ENCODE measurements around the gene TTLL1. TPM values are rescaled to one million over a fixed set of nuclear protein-coding genes. Genes with fewer than 3 reads are reported as not detected.

Gene TTLL1
- total and polyA plus RNA-seq, 9 of the 15 experiments (the other 6 are each of a cell fraction or from before 2014, with no cell fraction given): 0.06 to 0.85 (median 0.17) TPM

GRCh38 chr22:43039800-43040199 is 49.4 kb downstream of the TTLL1 start:
- Histone ChIP-seq H3K79me2 (ENCODE audit: control insufficient read depth, insufficient read depth, low read length) (no peaks in the 10 kb centered on the region), H3K4me3 (no peak overlapping the region), H3K9ac (ENCODE audit: insufficient read depth in 1 of 2, low read depth in 2 of 2, low read length in 2 of 2) (no peak overlapping the region), H4K20me1 (replicated peaks; ENCODE audit: control insufficient read depth, insufficient read depth, low read length) (no peaks in the 10 kb centered on the region), H2AFZ (ENCODE audit: low read depth, low read length) (no peak overlapping the region), H3K9me3 (replicated peaks; ENCODE audit: control insufficient read depth, insufficient read depth, low read depth, low read length) (no peaks in the 10 kb centered on the region), H3K4me2 (ENCODE audit: insufficient read depth, low read length) (no peak overlapping the region), H3K9me1 (ENCODE audit: control insufficient read depth, insufficient read depth, low read length) (no peaks in the 10 kb centered on the region), H3K27ac (ENCODE audit: extremely low read depth, low read depth, low read length) (no peak overlapping the region), H3K27me3 (ENCODE audit: control insufficient read depth in 2 of 2, insufficient read depth in 2 of 2, low read length in 2 of 2) (no peaks in the 10 kb centered on the region; a peak in 1 of 5 replicates), H3K4me1 (replicated peaks in 1 of 2; ENCODE audit: control insufficient read depth in 2 of 2, insufficient read depth in 2 of 2, low read length in 2 of 2) (peaks cover 0 to 17% of the 10 kb centered on the region in 2 experiments; a peak in 2 of 5 replicates), H3K36me3 (ENCODE audit: control insufficient read depth, insufficient read depth, low read length) (no peaks in the 10 kb centered on the region)
- ATAC-seq (no peak), DNase-seq (ENCODE audit: extremely low read depth in 1 of 4, low spot score in 3 of 4) (no peak), FAIRE-seq (no peak)
- WGBS (ENCODE audit: insufficient coverage, low coverage, missing lambda C conversion rate): 56% methylated on average over 5 of the region's 13 CpGs
- ChIA-PET POLR2A (no interaction called here), CTCF (ENCODE audit: low intra/inter-chr PET ratio) (no interaction called here)
- TF ChIP-seq ATF3 (IDR thresholded peaks at IDR 0.05) (0 out of 2 replicates have a peak, but pooled peaks have one; percentile 18), ATF3 (CRISPR knock-in tag; conservative IDR thresholded peaks at IDR 0.05) (no peak), PYGO2 (tag; IDR thresholded peaks at IDR 0.05) (no peak)
- no TSS peak for BruUV-seq (replicated peaks)
- in situ Hi-C loops (cut with MboI) (no loop called here), intact Hi-C loops (cut with micrococcal nuclease) (loop anchor here (10.0 kb wide), 1 partner anchor 65 kb away; no protein-coding TSS in a partner anchor)

GRCh38 chr22:43038325-43038724 is 50.9 kb downstream of the TTLL1 start:
- intact Hi-C loops (cut with micrococcal nuclease): loop anchor here (10.0 kb wide), 1 partner anchor 64 kb away; no protein-coding TSS in a partner anchor
- no peaks in the 10 kb centered on the region for H3K9me3 ChIP-seq (replicated peaks; ENCODE audit: control insufficient read depth, insufficient read depth, low read depth, low read length)
- no peaks in the 10 kb centered on the region for H3K36me3 ChIP-seq (ENCODE audit: control insufficient read depth, insufficient read depth, low read length)
- ChIA-PET POLR2A (interaction anchor here (0.6 kb wide), 1 partner anchor 161 kb away, joined by 3 read pairs; no protein-coding TSS in a partner anchor), CTCF (ENCODE audit: low intra/inter-chr PET ratio) (interaction anchor here (0.7 kb wide), 1 partner anchor 151 kb away, joined by 3 read pairs; no protein-coding TSS in a partner anchor)
- H4K20me1 ChIP-seq (replicated peaks; ENCODE audit: control insufficient read depth, insufficient read depth, low read length): no peaks in the 10 kb centered on the region
- 19% methylated on average over 13 of the region's 15 CpGs for WGBS (ENCODE audit: insufficient coverage, low coverage, missing lambda C conversion rate)
- H3K4me1 ChIP-seq (replicated peaks in 1 of 2; ENCODE audit: control insufficient read depth in 2 of 2, insufficient read depth in 2 of 2, low read length in 2 of 2): peaks cover 0 to 17% of the 10 kb centered on the region in 2 experiments; a peak in 2 of 5 replicates
- in situ Hi-C loops (cut with MboI): no loop called here
- no peak overlapping the region for H3K9ac ChIP-seq (ENCODE audit: insufficient read depth in 1 of 2, low read depth in 2 of 2, low read length in 2 of 2)
- H3K9me1 ChIP-seq (ENCODE audit: control insufficient read depth, insufficient read depth, low read length): no peaks in the 10 kb centered on the region
- FAIRE-seq (no peak), ATAC-seq (peak; percentile 70), DNase-seq (ENCODE audit: extremely low read depth in 1 of 4, low spot score in 3 of 4) (peak in 3 of 4 experiments; percentile 31 to 46 (median 41))
- H3K79me2 ChIP-seq (ENCODE audit: control insufficient read depth, insufficient read depth, low read length): no peaks in the 10 kb centered on the region
- peak overlapping the region; percentile 43; the same call in 1 of the 2 replicates for H2AFZ ChIP-seq (ENCODE audit: low read depth, low read length)
- no peak overlapping the region for H3K27ac ChIP-seq (ENCODE audit: extremely low read depth, low read depth, low read length)
- BruUV-seq (replicated peaks): no TSS peak
- TF ChIP-seq GATAD2A (IDR thresholded peaks at IDR 0.05) (no peak), CREB1 (IDR thresholded peaks at IDR 0.05) (no peak), CREB1 (CRISPR knock-in tag; IDR thresholded peaks at IDR 0.05) (peak; percentile 67), NRF1 (conservative IDR thresholded peaks at IDR 0.05 in 1 of 2, IDR thresholded peaks at IDR 0.05 in 1 of 2) (peak; percentile 57 to 65), JUND (IDR thresholded peaks at IDR 0.05; ENCODE audit: borderline replicate concordance, low read depth, low read length) (no peak), JUND (tag; IDR thresholded peaks at IDR 0.05; ENCODE audit: borderline replicate concordance, low read depth, low read length) (0 out of 3 replicates have a peak, but pooled peaks have one; percentile 10), ATF7 (IDR thresholded peaks at IDR 0.05) (peak; percentile 80; the same call in 1 of the 2 replicates), MCM3 (IDR thresholded peaks at IDR 0.05) (no peak), ATF1 (CRISPR knock-in tag; IDR thresholded peaks at IDR 0.05) (no peak), ATF1 (tag; IDR thresholded peaks at IDR 0.05) (peak; percentile 53), ATF3 (IDR thresholded peaks at IDR 0.05) (peak; percentile 69), ATF3 (CRISPR knock-in tag; conservative IDR thresholded peaks at IDR 0.05) (no peak), CREM (IDR thresholded peaks at IDR 0.05; ENCODE audit: low read depth) (peak; percentile 78)
- no peaks in the 10 kb centered on the region; a peak in 1 of 5 replicates for H3K27me3 ChIP-seq (ENCODE audit: control insufficient read depth in 2 of 2, insufficient read depth in 2 of 2, low read length in 2 of 2)
- H3K4me2 ChIP-seq (ENCODE audit: insufficient read depth, low read length): no peak overlapping the region; the same call in 1 of the 2 replicates
- H3K4me3 ChIP-seq: no peak overlapping the region

All from K562 (cell line).